ENCODE measurements around the gene OAS3.

OAS3 gene

GRCh38 chr12:112936264-112936663 is 2.0 kb upstream of the OAS3 start:
- Histone ChIP-seq H3K79me2 (ENCODE audit: insufficient read depth, low read length) (peaks cover 18% of the 10 kb centered on the region), H2AFZ (ENCODE audit: low read length) (no peak overlapping the region), H3F3A (ENCODE audit: low read depth) (peaks cover 6% of the 10 kb centered on the region; the same call in 1 of the 2 replicates), H3K36me3 (ENCODE audit: insufficient read depth, low read length) (no peaks in the 10 kb centered on the region), H3K9ac (ENCODE audit: low read depth, low read length, poor library complexity, severe bottlenecking) (no peak overlapping the region), H3K4me2 (ENCODE audit: low read depth, low read length, poor library complexity, severe bottlenecking) (no peak overlapping the region), H3K9me3 (ENCODE audit: insufficient read depth, low read depth, low read length) (no peaks in the 10 kb centered on the region), H4K20me1 (ENCODE audit: insufficient read depth, low read length, poor library complexity, severe bottlenecking) (no peaks in the 10 kb centered on the region), H3K27me3 (ENCODE audit: insufficient read depth, low read length, poor library complexity, severe bottlenecking) (no peaks in the 10 kb centered on the region), H3K4me1 (ENCODE audit: insufficient read depth, low read length, poor library complexity, severe bottlenecking) (peaks cover 38% of the 10 kb centered on the region), H3K9me2 (replicated peaks; ENCODE audit: low read depth, low read length) (no peaks in the 10 kb centered on the region), H3K4me3 (ENCODE audit: low read length, poor library complexity, severe bottlenecking) (no peak overlapping the region)
- TF ChIP-seq EZH2phosphoT487 (IDR thresholded peaks at IDR 0.05; ENCODE audit: borderline replicate concordance) = no peak
- no peak for TF ChIP-seq CTCF (conservative IDR thresholded peaks at IDR 0.05; ENCODE audit: low read length)

- no peaks in the 10 kb centered on the region for H3K9me3 ChIP-seq (ENCODE audit: insufficient read depth, low read depth, low read length)
- peaks cover 38% of the 10 kb centered on the region for H3K4me1 ChIP-seq (ENCODE audit: insufficient read depth, low read length, poor library complexity, severe bottlenecking)
- H3K4me3 ChIP-seq (ENCODE audit: low read length, poor library complexity, severe bottlenecking) = no peak overlapping the region
- H3F3A ChIP-seq (ENCODE audit: low read depth) = peaks cover 6% of the 10 kb centered on the region; the same call in 1 of the 2 replicates
- peaks cover 23% of the 10 kb centered on the region for H3K79me2 ChIP-seq (ENCODE audit: insufficient read depth, low read length)
- H3K36me3 ChIP-seq (ENCODE audit: insufficient read depth, low read length) = no peaks in the 10 kb centered on the region; the same call in 1 of the 2 replicates
- peak overlapping the region; percentile 35; the same call in 1 of the 2 replicates for H2AFZ ChIP-seq (ENCODE audit: low read length)
- no peak overlapping the region for H3K9ac ChIP-seq (ENCODE audit: low read depth, low read length, poor library complexity, severe bottlenecking)
- peak overlapping the region; percentile 94 for H3K4me2 ChIP-seq (ENCODE audit: low read depth, low read length, poor library complexity, severe bottlenecking)
- no peak for TF ChIP-seq CTCF (conservative IDR thresholded peaks at IDR 0.05; ENCODE audit: low read length)
- TF ChIP-seq EZH2phosphoT487 (IDR thresholded peaks at IDR 0.05; ENCODE audit: borderline replicate concordance) = no peak
- H3K9me2 ChIP-seq (replicated peaks; ENCODE audit: low read depth, low read length) = no peaks in the 10 kb centered on the region
- no peaks in the 10 kb centered on the region for H4K20me1 ChIP-seq (ENCODE audit: insufficient read depth, low read length, poor library complexity, severe bottlenecking)
- H3K27me3 ChIP-seq (ENCODE audit: insufficient read depth, low read length, poor library complexity, severe bottlenecking) = no peaks in the 10 kb centered on the region
Observed at GRCh38 chr12:112936927-112937326, 1.3 kb upstream of the OAS3 start.

- Histone ChIP-seq H2AFZ (ENCODE audit: low read length) (peak overlapping the region; percentile 95), H3K4me2 (ENCODE audit: low read depth, low read length, poor library complexity, severe bottlenecking) (peak overlapping the region; percentile 94), H3K9me2 (replicated peaks; ENCODE audit: low read depth, low read length) (no peaks in the 10 kb centered on the region)
Observed at GRCh38 chr12:112938751-112939150, 477 bp downstream of the OAS3 start.

More at GRCh38 chr12:112938751-112939150, 477 bp downstream of the OAS3 start:
- no peaks in the 10 kb centered on the region; the same call in 1 of the 2 replicates for H3K36me3 ChIP-seq (ENCODE audit: insufficient read depth, low read length)
- H3K79me2 ChIP-seq (ENCODE audit: insufficient read depth, low read length) = peaks cover 23% of the 10 kb centered on the region
- peaks cover 38% of the 10 kb centered on the region for H3K4me1 ChIP-seq (ENCODE audit: insufficient read depth, low read length, poor library complexity, severe bottlenecking)
- peaks cover 6% of the 10 kb centered on the region; the same call in 1 of the 2 replicates for H3F3A ChIP-seq (ENCODE audit: low read depth)
- peak overlapping the region; percentile 83 for H3K4me3 ChIP-seq (ENCODE audit: low read length, poor library complexity, severe bottlenecking)
- no peaks in the 10 kb centered on the region for H3K27me3 ChIP-seq (ENCODE audit: insufficient read depth, low read length, poor library complexity, severe bottlenecking)
- peak overlapping the region; percentile 88 for H3K9ac ChIP-seq (ENCODE audit: low read depth, low read length, poor library complexity, severe bottlenecking)
- H4K20me1 ChIP-seq (ENCODE audit: insufficient read depth, low read length, poor library complexity, severe bottlenecking) = no peaks in the 10 kb centered on the region
- no peaks in the 10 kb centered on the region for H3K9me3 ChIP-seq (ENCODE audit: insufficient read depth, low read depth, low read length)
- TF ChIP-seq CTCF (conservative IDR thresholded peaks at IDR 0.05; ENCODE audit: low read length) (no peak), EZH2phosphoT487 (IDR thresholded peaks at IDR 0.05; ENCODE audit: borderline replicate concordance) (no peak)
